Fibroblast of lung (primary cell): ENCODE measurements around the gene TASP1.

ENCODE experiments used
- CTCF ChIP-seq, 2 donors: IDR thresholded peaks in 1 of 2; conservative IDR thresholded peaks in 1 of 2; 1 replicate in 1 of 2; 2 replicates in 1 of 2; pipeline ENCODE4 v1.5.1; 2011 to 2012; ENCODE audit warnings: low read length in 2 of 2, control low read depth in 1 of 2, inconsistent platforms in 1 of 2, low read depth in 1 of 2, mild to moderate bottlenecking in 1 of 2
- EZH2 ChIP-seq: IDR thresholded peaks from 2 replicates; pipeline ENCODE4 v1.5.1; 2012; ENCODE audit warnings: low read length, control low read depth, mild to moderate bottlenecking; ENCODE audit errors: missing control alignments

GRCh38 chr20:13447385-13448180 is 191.1 kb downstream of the TASP1 start:
- no peak for TF ChIP-seq CTCF (conservative IDR thresholded peaks at IDR 0.05 in 1 of 2, IDR thresholded peaks at IDR 0.05 in 1 of 2; ENCODE audit: low read depth in 1 of 2, low read length in 2 of 2)
- no peak for TF ChIP-seq EZH2
